Sigmoid colon (tissue), 3 donors: ENCODE results near the gene PSD.

ENCODE experiments used
- POLR2A ChIP-seq, 2 donors: fragments of 450-650 bp; IDR thresholded peaks; one replicate each; pipeline ENCODE4 v1.6.1; 2016; ENCODE audit warnings: antibody characterized with exemption in 2 of 2, mild to moderate bottlenecking in 2 of 2, moderate library complexity in 2 of 2
- TF ChIP-seq, protein P1 (sequence below), 4 experiments: fragments of 450-650 bp in 3 of 4; fragments of 200-600 bp in 1 of 4; IDR thresholded peaks; one replicate each; pipeline ENCODE4 v1.5.1; 2016 to 2019; ENCODE audit warnings: antibody characterized with exemption in 4 of 4, mild to moderate bottlenecking in 3 of 4, moderate library complexity in 2 of 4

GRCh38 chr10:102452672-102453340 lies 34.2 kb upstream of the PSD start:
- TF ChIP-seq, protein P1, sequence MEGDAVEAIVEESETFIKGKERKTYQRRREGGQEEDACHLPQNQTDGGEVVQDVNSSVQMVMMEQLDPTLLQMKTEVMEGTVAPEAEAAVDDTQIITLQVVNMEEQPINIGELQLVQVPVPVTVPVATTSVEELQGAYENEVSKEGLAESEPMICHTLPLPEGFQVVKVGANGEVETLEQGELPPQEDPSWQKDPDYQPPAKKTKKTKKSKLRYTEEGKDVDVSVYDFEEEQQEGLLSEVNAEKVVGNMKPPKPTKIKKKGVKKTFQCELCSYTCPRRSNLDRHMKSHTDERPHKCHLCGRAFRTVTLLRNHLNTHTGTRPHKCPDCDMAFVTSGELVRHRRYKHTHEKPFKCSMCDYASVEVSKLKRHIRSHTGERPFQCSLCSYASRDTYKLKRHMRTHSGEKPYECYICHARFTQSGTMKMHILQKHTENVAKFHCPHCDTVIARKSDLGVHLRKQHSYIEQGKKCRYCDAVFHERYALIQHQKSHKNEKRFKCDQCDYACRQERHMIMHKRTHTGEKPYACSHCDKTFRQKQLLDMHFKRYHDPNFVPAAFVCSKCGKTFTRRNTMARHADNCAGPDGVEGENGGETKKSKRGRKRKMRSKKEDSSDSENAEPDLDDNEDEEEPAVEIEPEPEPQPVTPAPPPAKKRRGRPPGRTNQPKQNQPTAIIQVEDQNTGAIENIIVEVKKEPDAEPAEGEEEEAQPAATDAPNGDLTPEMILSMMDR (IDR thresholded peaks at IDR 0.05): no peak
- TF ChIP-seq POLR2A (IDR thresholded peaks at IDR 0.05): no peak
